NOMO-1 (cell line): ENCODE results near the gene WASF2.
"Not testable (repeated sequence)": the region's sequence is repeated elsewhere in the genome, so short reads cannot be mapped to it uniquely, and the experiment has no call there.

Experiments
- DNase-seq, 2 experiments: peaks; one replicate each; lab custom pipeline; 2025; ENCODE audit not compliant: unreplicated experiment in 2 of 2; lab: John Stamatoyannopoulos, UW

The WASF2 gene

DNA sequence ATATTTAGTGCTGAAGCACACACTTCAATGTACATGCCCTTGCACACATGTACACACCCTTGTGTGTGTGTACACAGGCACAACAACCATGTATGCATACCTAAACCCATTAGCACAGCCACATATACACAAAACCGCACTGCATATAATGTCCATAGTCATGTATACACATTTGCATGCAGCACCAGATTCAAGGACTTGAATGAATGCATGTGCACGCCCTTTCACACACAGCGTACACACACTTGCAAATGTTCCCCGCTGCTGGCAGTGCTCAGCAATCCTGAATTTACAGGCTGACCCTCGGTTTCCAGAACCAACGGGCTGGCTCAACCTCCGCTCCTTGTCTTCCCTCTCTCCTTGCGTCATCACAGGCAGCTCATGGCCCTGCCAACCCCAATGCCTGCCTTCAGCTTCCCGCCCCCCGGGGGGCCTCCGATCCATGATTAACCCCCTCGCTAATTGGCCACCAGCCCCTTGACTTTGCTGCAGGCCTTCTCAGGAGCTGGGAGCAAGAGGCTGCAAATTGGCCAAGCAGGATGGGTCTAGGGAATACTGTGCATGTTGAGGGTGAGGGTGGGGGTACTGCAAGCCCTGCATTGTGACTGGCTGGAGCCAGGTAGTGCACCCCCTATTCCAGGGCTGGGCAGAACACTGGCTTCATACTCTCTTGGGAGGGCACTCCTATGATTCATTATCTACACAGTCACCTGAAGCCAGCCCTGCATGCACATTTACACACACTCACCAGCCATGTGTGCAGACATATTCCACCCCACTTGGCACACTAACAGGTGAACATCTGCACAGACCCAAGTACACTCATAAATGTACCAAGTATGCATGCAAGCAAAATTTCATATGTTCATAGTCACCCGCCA lies 89.6 kb downstream of the WASF2 start:
- DNase-seq, result no peak

DNA sequence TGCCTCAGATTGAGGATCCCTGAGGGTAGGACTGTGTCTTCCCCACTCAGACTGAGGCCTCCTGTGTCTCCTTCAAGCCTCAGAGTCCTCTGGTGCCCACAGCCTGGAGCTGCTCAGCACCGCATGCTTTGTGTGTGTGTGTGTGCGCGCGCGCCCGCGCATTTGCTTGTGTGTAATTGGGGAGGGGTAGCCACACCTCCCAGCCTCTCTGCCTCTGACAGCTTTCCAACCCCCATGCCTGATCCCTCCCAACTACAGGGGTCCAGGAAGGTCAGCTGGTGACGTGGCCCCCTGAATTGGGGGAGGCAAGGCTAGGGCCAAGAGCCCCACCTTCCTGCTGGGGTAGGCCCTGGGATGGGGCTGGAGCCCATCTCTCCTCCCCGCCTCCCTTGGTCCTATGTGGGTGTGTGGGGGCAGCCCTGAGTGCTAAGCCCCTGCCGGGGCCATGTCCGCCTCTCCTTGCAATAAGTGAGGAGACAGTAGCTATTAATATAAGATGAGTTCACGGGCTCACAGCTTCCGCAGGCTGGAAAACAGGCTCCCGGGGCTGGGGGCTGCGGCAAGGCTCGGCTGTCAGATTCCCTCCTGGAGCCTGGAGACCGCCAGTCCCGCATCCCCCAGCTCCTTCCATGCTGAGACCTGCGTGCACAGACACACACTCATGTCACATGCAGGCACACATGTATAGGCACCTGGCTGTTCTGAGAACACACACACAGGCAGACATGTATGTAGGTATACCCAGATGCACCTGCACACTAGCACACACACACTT lies 90.5 kb downstream of the WASF2 start:
- no peak for DNase-seq

DNA sequence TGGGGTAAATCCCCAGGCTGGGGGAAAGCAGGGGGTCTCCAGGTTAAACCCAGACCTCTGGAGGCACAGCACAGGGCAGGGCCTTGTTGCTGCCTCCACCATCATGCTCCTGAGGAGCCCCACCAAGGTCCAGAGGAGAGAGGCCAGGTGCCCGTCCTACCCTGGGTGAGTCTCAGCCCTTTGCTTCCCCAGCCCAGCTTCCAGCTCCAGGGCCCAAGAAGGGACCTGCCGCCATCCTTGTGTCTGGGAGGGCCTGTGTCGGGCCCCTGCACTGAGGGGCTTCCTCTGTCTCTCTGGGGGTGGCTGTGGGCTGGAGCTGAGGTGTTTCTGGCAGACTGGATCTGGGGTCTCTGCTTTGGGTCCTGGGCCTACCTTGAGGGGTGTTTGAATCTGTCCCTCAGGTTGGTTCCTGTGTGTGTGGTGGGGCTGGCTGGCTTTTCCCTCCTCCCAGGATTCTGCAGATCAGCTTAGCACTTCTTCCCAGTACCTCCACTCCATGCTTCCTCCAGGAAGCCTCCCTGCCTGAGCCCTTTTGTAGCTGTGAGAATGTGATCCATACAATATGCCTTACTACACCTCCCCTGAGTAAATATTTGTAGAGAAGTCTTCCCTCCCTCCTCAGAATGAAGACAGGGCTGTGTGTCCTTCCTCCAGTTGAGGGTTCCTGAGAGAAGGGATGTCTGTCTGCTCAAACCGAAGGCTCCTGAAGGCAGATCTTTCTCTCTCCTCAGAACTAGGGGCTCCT lies 91.4 kb downstream of the WASF2 start:
- DNase-seq, result no peak

DNA sequence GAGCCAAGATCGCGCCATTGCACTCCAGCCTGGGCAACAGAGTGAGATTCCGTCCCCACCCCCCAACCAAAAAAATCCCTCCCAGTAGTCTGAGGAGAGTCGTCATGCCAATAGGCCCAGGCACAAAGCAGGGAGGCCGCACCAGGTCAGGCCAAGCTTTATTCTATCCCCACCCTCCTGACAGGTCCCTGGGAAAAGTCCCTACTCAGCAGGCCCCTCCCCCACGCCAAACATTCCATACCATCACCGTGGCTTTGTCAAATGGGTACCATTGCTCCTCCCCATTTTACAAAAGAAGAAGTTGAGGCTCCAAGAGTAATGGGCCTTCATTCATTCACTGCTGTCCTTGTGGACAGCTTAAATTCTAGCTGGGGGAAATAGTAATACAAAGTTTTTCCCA lies 92.2 kb downstream of the WASF2 start:
- DNase-seq, result no peak

DNA sequence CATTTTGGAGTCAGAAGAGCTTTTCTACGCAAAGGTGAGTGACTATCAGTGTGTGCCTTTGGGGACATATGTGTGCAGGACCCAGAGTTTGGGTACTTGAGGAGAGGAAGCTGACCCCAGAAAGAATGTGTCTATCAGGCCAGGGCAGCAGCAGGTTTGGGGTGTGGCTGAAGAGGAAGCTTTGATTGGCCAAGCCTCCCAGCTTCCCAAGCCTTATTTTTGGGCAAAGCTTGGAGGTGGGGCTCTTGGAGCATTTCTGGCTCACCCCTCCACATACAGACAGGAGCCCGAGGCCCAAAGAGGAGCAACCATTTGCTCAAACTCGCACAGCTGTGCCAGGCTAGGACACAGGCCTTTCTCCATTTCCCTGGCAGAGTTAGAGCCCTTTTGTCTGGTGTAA lies 92.9 kb downstream of the WASF2 start:
- DNase-seq, result no peak

DNA sequence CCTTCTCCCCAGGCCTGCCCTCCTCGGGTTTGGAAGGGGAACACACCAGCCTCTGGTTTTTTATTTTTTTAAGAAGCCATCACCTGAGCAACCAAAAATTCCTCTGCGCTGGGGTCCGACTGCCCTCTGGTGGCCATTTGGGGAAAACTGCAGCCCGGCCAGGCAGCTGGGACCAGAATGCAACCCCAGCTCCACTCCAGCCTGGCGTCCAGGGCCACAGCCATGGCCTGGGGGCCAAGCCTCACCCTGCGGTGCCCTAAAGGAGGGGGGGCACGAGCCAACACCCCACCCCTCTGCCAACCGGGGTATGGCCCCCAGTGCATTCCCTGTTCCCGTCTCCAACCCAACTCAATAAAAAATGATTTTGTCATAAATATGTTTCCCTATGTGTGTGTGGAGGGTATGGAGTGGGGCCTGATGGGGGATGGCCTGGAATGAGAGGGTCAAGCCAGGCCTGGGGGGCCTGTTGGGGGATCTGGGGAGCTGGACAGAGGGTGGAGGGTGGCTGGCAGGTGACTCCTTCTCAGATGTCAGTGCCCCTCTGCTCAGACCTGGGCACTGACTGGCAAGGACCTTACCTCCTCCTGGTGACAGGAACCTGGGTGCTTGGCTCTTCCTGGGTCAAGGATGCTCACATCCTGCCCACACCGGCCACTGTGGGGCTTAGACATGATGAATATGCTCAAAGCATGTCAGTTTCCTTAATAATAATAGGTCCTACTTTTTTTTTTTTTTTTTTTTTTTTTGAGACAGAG lies 94.3 kb downstream of the WASF2 start:
- peak; percentile 71 to 72 for DNase-seq

DNA sequence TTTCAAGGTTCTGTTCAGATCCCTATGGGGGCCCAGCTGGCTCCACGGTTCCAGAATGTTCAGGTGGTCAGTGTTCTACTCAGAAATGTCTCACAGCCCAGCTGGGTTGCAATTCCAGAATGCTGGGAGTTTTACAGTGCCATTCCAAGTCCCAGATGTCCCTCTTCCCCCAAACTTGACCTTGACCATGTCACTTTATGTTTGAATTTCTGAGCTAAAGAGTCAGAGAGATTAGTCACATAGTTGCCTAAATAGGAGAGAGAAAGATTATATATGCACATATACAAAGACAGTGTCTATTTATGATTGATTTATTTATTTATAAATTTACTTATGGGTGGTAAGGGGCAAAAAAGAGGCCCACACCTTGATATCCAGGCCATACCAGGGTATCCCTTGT lies 95.0 kb downstream of the WASF2 start:
- no peak for DNase-seq

DNA sequence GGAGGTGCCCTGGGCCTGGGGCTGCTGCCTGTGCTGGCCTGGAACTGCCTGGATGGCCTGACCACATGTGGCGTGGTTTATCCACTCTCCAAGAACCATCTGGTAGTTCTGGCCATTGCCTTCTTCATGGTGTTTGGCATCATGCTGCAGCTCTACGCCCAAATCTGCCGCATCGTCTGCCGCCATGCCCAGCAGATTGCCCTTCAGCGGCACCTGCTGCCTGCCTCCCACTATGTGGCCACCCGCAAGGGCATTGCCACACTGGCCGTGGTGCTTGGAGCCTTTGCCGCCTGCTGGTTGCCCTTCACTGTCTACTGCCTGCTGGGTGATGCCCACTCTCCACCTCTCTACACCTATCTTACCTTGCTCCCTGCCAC lies 95.7 kb downstream of the WASF2 start:
- DNase-seq, result no peak

DNA sequence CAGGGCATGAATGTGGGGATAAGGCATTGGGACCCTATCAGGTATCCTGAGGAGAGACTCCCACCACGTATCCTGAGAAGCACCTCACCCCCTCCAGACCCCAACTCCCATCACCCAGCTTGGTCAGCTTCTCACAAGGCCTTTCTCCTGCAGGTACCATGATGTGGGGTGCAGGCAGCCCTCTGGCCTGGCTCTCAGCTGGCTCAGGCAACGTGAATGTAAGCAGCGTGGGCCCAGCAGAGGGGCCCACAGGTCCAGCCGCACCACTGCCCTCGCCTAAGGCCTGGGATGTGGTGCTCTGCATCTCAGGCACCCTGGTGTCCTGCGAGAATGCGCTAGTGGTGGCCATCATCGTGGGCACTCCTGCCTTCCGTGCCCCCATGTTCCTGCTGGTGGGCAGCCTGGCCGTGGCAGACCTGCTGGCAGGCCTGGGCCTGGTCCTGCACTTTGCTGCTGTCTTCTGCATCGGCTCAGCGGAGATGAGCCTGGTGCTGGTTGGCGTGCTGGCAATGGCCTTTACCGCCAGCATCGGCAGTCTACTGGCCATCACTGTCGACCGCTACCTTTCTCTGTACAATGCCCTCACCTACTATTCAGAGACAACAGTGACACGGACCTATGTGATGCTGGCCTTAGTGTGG lies 96.2 kb downstream of the WASF2 start:
- no peak for DNase-seq

DNA sequence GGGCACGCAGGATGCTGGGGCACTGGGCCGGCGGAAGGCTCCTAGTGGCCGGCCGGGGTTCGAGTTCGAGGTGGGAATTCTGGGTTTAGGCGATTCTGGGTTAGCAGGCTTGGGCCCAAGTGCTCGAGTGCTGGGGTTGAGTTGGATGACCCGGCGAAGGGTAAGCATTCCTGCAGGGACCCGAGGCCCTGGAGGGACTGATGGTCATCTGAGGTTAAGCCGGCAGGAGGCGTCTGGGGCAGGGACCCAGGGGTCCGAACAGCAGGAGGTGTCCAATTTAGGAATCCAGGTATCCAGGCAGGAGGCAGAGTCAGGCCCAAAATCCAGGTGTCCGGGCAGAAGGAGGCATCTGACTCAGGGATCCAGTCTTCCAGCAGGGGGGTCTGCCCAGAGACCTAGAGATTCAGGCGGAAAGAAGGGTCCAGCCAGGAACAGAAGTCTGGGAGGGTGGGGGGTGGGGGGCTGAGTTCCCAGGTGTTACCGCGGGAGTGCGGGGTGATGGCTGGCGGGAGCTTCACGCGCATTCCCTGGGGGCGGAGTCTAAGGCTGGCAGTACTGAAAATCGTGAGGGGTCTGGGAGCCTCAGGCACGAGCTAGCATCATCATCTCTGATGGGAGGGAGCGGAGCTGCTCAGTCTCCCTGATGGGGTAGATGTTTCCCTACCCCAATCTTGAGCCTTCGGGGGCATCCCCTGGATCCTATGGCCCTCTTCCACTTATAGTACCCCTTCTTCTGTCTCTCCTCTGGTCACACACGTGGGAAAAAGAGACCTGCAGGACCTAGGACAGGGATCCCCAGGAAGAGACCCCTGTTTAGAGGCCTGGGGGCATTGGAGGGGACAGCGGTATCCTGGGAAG lies 97.0 kb downstream of the WASF2 start:
- DNase-seq, result no peak

DNA sequence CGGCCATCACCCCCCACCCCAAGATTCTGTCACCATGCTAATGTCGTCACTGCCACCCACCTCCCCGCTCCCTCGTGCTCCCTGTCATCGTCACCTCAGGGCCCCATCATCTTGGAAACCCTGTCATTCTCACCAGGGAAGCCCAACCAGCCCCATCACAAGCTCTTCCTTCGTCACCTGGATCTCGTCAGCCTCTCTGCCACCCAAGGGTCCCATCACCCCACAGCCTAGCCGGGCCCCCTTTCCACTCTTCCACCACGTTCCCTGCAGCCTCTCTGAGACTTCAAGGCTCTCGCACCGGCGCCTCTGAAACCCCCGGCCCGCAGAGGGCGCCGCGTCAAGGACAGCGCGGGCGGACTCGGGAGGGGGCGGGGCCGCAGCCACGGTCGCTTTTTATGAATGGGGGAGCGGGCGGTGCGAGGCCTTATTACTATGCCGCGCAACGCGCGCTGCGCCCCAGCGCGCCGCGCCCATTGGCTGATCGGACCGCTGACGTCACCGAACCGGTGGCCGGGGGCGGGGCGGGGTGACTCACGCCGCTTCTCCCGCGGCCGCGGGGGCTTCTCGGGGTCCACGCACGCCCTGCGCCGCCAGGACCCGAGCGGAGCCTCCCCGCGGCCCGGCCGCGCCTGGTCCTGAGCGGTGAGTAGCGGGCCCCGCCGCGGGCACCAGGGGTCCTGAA lies 97.7 kb downstream of the WASF2 start, which contains the start of gene GPR3:
Gene GPR3 (plus strand): TSS at position 527 of the 682 bp plus-strand sequence. CDS start 1,177 bp downstream, outside the sequence.
- DNase-seq, result peak; percentile 87 to 93

DNA sequence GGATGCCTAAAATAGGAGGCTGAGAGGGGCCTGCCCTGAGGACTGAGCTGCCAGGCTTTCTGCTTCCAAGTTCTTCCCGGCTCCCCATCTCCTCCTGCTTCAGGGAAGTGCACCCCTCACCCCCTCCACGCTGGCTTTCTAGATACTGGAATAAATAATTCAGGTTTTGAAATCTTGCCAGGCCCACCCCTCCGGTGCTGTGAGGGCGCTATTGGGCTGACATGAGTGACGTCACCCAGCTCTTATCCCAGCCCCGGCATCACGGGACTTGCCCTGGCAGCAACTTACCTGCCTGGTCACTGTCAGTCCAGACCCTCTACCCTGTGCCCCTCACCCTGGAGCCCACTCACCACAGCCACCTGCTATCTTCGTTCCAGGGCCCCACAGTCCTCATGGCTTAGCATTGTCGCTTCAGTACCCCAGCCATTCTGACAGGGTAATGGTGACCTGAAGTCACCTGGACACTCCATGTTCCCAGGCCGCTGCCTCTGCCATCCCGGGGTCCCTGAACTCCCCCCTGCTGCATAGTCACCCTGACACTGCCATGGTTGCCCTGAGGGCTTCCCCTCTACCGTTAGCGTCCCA lies 98.4 kb downstream of the WASF2 start:
- no peak for DNase-seq

DNA sequence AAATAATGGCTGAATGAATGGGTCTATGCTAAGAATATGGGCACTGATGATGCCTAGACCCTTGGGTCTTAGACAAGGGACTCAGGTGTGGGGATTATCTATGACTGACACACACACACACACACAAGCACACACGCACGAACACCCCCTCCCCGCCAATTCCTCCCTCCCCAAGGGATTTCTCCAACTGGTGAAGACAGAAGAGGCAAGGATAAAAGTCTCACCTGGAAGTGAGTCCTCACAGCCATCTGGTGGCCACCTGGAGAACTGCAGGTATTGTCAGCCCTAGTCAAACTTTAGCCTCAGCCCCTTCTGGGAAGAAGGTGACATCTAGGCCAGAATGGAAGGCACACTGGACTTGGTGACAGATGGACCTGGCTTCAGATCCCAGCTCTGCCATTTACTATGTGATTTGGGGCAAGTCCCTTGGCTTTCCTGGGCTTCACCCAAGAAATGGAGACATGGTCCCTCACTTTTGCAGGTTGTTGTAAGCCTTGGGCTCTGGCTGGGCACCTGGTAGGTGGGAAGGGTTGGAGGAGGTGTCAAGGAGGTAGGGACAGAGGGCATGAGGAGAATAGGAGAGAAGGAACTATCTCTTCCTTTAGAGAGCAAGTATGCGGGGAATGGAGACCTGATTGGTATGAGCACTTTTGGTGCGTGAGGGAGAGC lies 101.5 kb downstream of the WASF2 start:
- DNase-seq, result peak in 1 of 2 experiments; percentile 21

DNA sequence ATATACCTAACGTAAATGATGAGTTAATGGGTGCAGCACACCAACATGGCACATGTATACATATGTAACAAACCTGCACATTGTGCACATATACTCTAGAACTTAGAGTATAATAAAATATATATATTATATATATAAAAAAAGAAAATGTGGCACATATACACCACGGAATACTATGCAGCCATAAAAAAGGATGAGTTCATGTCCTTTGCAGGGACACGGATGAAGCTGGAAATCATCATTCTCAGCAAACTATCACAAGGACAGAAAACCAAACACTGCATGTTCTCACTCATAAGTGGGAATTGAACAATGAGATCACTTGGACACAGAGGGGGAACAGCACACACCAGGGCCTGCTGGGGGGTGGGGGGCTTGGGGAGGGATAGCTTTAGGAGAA lies 105.2 kb downstream of the WASF2 start:
- not testable (repeated sequence) for DNase-seq

DNA sequence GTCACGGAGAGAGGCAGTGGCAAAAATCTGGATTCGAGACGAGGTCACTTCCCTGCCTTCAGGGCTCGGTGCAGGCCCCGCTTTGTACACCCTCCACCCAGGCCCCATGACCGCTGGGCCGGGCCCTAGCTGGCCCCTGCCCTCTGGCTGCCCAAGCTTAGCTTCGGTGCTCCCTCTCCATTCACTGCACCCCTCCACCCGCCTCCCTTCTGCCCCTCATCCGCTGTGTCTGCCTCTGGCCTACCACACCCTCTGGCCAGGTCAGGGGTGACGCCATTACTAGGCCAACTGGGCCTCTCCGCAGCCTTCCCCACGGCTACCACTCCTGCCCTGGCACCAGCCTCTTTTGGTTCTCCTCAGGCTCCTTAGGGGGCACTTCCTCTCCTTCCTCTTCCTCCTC lies 106.3 kb downstream of the WASF2 start:
- DNase-seq, result no peak

DNA sequence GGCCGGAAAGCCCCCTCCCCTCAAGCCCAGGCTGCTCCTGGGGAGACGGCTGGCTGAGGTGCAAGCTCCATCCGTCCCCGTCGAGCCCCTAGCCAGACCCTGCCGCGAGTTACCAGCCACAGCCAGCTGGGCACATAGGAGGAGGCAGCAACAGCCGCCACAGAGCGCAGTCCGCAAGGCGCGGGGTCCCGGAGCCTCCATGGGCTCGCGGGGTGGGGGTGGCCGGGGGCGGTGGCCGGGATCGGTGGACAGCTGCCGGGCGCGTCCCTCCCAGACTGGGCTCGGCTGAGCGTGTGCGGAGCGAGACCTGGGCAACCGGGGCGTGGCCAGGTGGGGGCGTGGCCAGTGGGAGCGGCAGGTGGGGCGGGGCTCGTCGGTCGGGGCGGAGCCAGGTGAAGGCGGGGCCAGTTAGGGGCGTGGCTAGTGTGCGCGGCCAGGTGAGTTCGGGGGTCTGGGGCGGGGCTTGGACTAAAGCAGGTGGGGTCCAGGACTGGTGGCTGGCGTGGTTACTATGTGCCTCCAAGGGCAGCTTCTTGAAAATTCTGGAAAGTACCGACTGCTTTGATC lies 106.8 kb downstream of the WASF2 start, which contains the start of gene CD164L2:
Gene CD164L2 (minus strand): TSS at position 295 of the 567 bp plus-strand sequence. CDS start 94 bp downstream, at position 201.
- DNase-seq, result no peak
